ENCODE data around the gene FKBP8.

The FKBP8 gene

GRCh38 chr19:18514800-18515682 lies 28.3 kb downstream of the FKBP8 start:
- TF ChIP-seq REST (IDR thresholded peaks at IDR 0.05; ENCODE audit: insufficient replicate concordance, low read depth) (no peak), GABPA (IDR thresholded peaks at IDR 0.05; ENCODE audit: low read depth) (no peak)
- DNase-seq (ENCODE audit: low read depth in 1 of 2, low spot score in 1 of 2), result peak; percentile 69 to 92
- Histone ChIP-seq H3K4me3 (replicated peaks; ENCODE audit: insufficient read depth, low read length) (no peak overlapping the region), H3K27ac (replicated peaks) (peak overlapping the region; percentile 42), H3K27me3 (ENCODE audit: insufficient read depth, poor library complexity, severe bottlenecking) (no peaks in the 10 kb centered on the region)

- H3K4me3 ChIP-seq (replicated peaks; ENCODE audit: insufficient read depth, low read length), result no peak overlapping the region
- no peak for DNase-seq (ENCODE audit: low read depth in 1 of 2, low spot score in 1 of 2)
- TF ChIP-seq SPI1 (IDR thresholded peaks at IDR 0.05; ENCODE audit: borderline replicate concordance, low read depth) (no peak), CTCF (IDR thresholded peaks at IDR 0.05; ENCODE audit: insufficient read depth, low read length) (no peak), REST (IDR thresholded peaks at IDR 0.05; ENCODE audit: insufficient replicate concordance, low read depth) (no peak), GABPA (IDR thresholded peaks at IDR 0.05; ENCODE audit: low read depth) (no peak), POLR2AphosphoS5 (IDR thresholded peaks at IDR 0.05; ENCODE audit: low read depth) (no peak)
- H3K27ac ChIP-seq (replicated peaks), result no peak overlapping the region
- no peaks in the 10 kb centered on the region for H3K27me3 ChIP-seq (ENCODE audit: insufficient read depth, poor library complexity, severe bottlenecking)
Measured at GRCh38 chr19:18513868-18514267, 29.5 kb downstream of the FKBP8 start.

- DNase-seq (ENCODE audit: low read depth in 1 of 2, low spot score in 1 of 2), result no peak
- Histone ChIP-seq H3K4me3 (replicated peaks; ENCODE audit: insufficient read depth, low read length) (no peak overlapping the region), H3K27me3 (ENCODE audit: insufficient read depth, poor library complexity, severe bottlenecking) (no peaks in the 10 kb centered on the region), H3K27ac (replicated peaks) (no peak overlapping the region)
- no peak for TF ChIP-seq REST (IDR thresholded peaks at IDR 0.05; ENCODE audit: insufficient replicate concordance, low read depth)
- no peak for TF ChIP-seq POLR2AphosphoS5 (IDR thresholded peaks at IDR 0.05; ENCODE audit: low read depth)
- TF ChIP-seq SPI1 (IDR thresholded peaks at IDR 0.05; ENCODE audit: borderline replicate concordance, low read depth), result no peak
- no peak for TF ChIP-seq GABPA (IDR thresholded peaks at IDR 0.05; ENCODE audit: low read depth)
- no peak for TF ChIP-seq CTCF (IDR thresholded peaks at IDR 0.05; ENCODE audit: insufficient read depth, low read length)
Measured at GRCh38 chr19:18510216-18510615, 33.2 kb downstream of the FKBP8 start.

Measured in HL-60 (cell line).